ENCODE measurements around the gene SLBP.

DNA sequence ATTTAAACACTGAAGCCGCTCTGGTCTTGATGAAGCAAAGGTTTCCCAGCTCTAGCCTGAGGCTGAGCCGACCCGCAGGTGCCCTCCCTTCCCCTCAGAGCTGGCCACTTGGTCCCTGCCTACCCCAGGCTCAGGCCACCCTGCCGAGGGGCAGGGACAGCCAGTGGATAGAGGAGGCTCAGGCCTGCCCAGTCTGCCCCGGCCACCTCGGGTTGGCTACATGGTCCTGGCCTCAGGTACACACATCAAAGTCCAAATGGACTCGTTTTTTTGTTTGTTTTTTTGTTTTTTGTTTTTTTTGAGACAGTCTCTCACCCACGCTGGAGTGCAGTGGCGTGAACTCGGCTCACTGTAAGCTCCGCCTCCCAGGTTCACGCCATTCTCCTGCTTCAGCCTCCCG is 33.0 kb upstream of the SLBP start:
- TF ChIP-seq EP300 (IDR thresholded peaks at IDR 0.05), result no peak
- TF ChIP-seq CTCF (IDR thresholded peaks at IDR 0.05), result no peak
